ENCODE results near the gene SHLD1. TPM values are rescaled to one million over a fixed set of nuclear protein-coding genes. Genes with fewer than 3 reads are reported as not detected.

SHLD1 gene
- total RNA-seq, 1 experiment from 2014 or later: 6.7 TPM

DNA sequence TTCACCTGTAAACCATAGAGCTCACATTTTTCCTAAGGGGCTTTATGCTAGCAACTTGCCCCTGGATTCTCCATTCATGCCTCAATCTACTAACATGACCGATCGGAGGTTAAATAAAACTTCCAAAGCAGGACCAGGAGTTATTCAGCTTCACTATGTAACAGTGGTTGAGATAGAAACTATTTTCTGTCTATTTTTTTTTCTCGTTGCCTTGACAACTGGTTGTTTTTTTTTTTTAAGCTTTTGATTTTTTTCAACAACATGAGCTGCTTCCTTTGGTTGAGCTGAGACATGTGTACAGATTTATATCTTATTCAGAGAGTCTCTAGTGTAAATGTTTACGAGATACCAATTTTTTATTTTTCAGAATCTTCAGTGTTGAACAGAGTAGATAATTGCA, 85.7 kb downstream of the SHLD1 start:
- no peak overlapping the region for H2BK15ac ChIP-seq (ENCODE audit: low read depth, low read length)

More for the DNA sequence above, 85.7 kb downstream of the SHLD1 start:
- TF ChIP-seq, protein P1, sequence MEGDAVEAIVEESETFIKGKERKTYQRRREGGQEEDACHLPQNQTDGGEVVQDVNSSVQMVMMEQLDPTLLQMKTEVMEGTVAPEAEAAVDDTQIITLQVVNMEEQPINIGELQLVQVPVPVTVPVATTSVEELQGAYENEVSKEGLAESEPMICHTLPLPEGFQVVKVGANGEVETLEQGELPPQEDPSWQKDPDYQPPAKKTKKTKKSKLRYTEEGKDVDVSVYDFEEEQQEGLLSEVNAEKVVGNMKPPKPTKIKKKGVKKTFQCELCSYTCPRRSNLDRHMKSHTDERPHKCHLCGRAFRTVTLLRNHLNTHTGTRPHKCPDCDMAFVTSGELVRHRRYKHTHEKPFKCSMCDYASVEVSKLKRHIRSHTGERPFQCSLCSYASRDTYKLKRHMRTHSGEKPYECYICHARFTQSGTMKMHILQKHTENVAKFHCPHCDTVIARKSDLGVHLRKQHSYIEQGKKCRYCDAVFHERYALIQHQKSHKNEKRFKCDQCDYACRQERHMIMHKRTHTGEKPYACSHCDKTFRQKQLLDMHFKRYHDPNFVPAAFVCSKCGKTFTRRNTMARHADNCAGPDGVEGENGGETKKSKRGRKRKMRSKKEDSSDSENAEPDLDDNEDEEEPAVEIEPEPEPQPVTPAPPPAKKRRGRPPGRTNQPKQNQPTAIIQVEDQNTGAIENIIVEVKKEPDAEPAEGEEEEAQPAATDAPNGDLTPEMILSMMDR (conservative IDR thresholded peaks at IDR 0.05): no peak
- Mint-ChIP-seq H3K27me3 (ENCODE audit: low read depth) (no peaks in the 10 kb centered on the region), H3K4me1 (no peaks in the 10 kb centered on the region; a peak in 1 of 4 replicates), H3K9me3 (no peaks in the 10 kb centered on the region; a peak in 1 of 5 replicates), H3K36me3 (ENCODE audit: insufficient read depth in 1 of 3, low read depth in 3 of 3) (no peaks in the 10 kb centered on the region), H3K27ac (no peak overlapping the region; a peak in 1 of 7 replicates), H3K4me3 (no peak overlapping the region)
- no peak overlapping the region for H3T11ph ChIP-seq (ENCODE audit: low read length)
- H4K91ac ChIP-seq (ENCODE audit: insufficient read length, low read depth, low read length): no peak overlapping the region
- no peak overlapping the region for H3K4ac ChIP-seq (ENCODE audit: low read depth, low read length)
- H3K9me3 ChIP-seq (ENCODE audit: control insufficient read depth, low read depth, low read length): no peaks in the 10 kb centered on the region
- no peak overlapping the region for H3K56ac ChIP-seq (ENCODE audit: insufficient read length, low read depth, low read length)
- no peaks in the 10 kb centered on the region for H3K79me2 ChIP-seq (ENCODE audit: insufficient read depth, low read length)
- no peaks in the 10 kb centered on the region for H4K20me1 ChIP-seq (ENCODE audit: control insufficient read depth, insufficient read depth, insufficient read length)
- no peak overlapping the region for H3K27ac ChIP-seq (ENCODE audit: insufficient read length, low read depth, low read length)
- H3K27me3 ChIP-seq (ENCODE audit: insufficient read depth, low read length): no peaks in the 10 kb centered on the region
- no peak overlapping the region for H2BK12ac ChIP-seq (ENCODE audit: insufficient read length, low read depth, low read length)
- H2BK120ac ChIP-seq (ENCODE audit: low read depth, low read length, poor library complexity, severe bottlenecking): no peak overlapping the region
- H2AFZ ChIP-seq (ENCODE audit: low read length): no peak overlapping the region
- no peak overlapping the region for H2BK5ac ChIP-seq (ENCODE audit: insufficient read length, low read length)
- H3K4me1 ChIP-seq (ENCODE audit: insufficient read depth, low read length): no peaks in the 10 kb centered on the region
- no peaks in the 10 kb centered on the region for H3K23me2 ChIP-seq (ENCODE audit: insufficient read length, low read depth, low read length, poor library complexity, severe bottlenecking)
- no peak overlapping the region for H3K18ac ChIP-seq (ENCODE audit: insufficient read length, low read depth, low read length)
- H2AK5ac ChIP-seq (ENCODE audit: insufficient read length, low read length): no peak overlapping the region
- no peak overlapping the region for H4K5ac ChIP-seq (ENCODE audit: insufficient read length, low read depth, low read length)
- no peak overlapping the region for H4K8ac ChIP-seq (replicated peaks; ENCODE audit: insufficient read length, low read depth, low read length)
- H3K9ac ChIP-seq (ENCODE audit: extremely low read depth, insufficient read length, low read length): no peak overlapping the region
- whole genome bisulfite sequencing (ENCODE audit: extremely low coverage, insufficient read length, low lambda C conversion rate): no CpG with 5 or more reads among the region's 4 CpGs
- no peak for DNase-seq
- H3K79me1 ChIP-seq (ENCODE audit: insufficient read depth, low read depth, low read length, poor library complexity, severe bottlenecking): no peaks in the 10 kb centered on the region
- H3K14ac ChIP-seq (ENCODE audit: insufficient read depth, low read length): no peak overlapping the region
- no peak overlapping the region for H3K4me2 ChIP-seq (ENCODE audit: insufficient read depth, insufficient read length, low read length)
- H2BK20ac ChIP-seq (ENCODE audit: low read depth, low read length, poor library complexity, severe bottlenecking): no peak overlapping the region
- no peak overlapping the region for H3K23ac ChIP-seq (ENCODE audit: insufficient read length, low read depth, low read length)

Measured in H9 (cell line).